CD4-positive, alpha-beta T cell (primary cell): ENCODE data around the gene HSD3B7. TPM values are rescaled to one million over a fixed set of nuclear protein-coding genes. Genes with fewer than 3 reads are reported as not detected.

ENCODE experiments used
- ATAC-seq: fragments of 200-7000 bp; cut with Tn5 transposase; one replicate; pipeline ENCODE4 v1.10.0; 2022; ENCODE audit warnings: mild to moderate bottlenecking; ENCODE audit not compliant: poor library complexity
- CTCF ChIA-PET: fragments of 350-600 bp; sonication (Branson Sonifier 250); formaldehyde crosslinking; loops from one replicate; lab custom pipeline; 2021; ENCODE audit warnings: antibody characterized with exemption, inconsistent platforms; lab: Charles Lee
- POLR2A ChIA-PET: fragments of 350-600 bp; sonication (Branson Sonifier 250); formaldehyde crosslinking; loops from one replicate; lab custom pipeline; 2021; ENCODE audit warnings: antibody characterized with exemption, inconsistent platforms; lab: Charles Lee
- DNase-seq, 14 experiments: peaks; one replicate each; pipeline ENCODE4 v3.0.0-alpha.2; 2013 to 2020; ENCODE audit warnings: mixed read lengths in 2 of 14
- H3K27ac ChIP-seq, 2 donors: one replicate each; pipeline versions ENCODE4 v1.5.1 to v1.7.0; 2013; ENCODE audit warnings: low read length in 2 of 2, low read depth in 1 of 2, mild to moderate bottlenecking in 1 of 2
- H3K27me3 ChIP-seq, 2 experiments: 1 replicate in 1 of 2; 2 replicates in 1 of 2; pipeline versions ENCODE4 v1.6.1 to v1.7.0; 2013; ENCODE audit warnings: low read length in 2 of 2, control low read depth in 1 of 2, mild to moderate bottlenecking in 1 of 2, moderate library complexity in 1 of 2; ENCODE audit not compliant: insufficient read depth in 2 of 2, control insufficient read depth in 1 of 2
- H3K36me3 ChIP-seq: one replicate; pipeline ENCODE4 v1.6.1; 2013; ENCODE audit warnings: low read length, control low read depth; ENCODE audit not compliant: insufficient read depth
- H3K4me1 ChIP-seq: one replicate; pipeline ENCODE4 v1.6.1; 2013; ENCODE audit warnings: low read length, control low read depth; ENCODE audit not compliant: insufficient read depth
- H3K4me3 ChIP-seq: one replicate; pipeline ENCODE4 v1.5.1; 2013; ENCODE audit warnings: mild to moderate bottlenecking, low read length, moderate library complexity
- H3K9me3 ChIP-seq, 2 experiments: 1 replicate in 1 of 2; 2 replicates in 1 of 2; pipeline versions ENCODE4 v1.6.1 to v1.7.0; 2013; ENCODE audit warnings: low read length in 2 of 2, mild to moderate bottlenecking in 2 of 2, control low read depth in 1 of 2, moderate library complexity in 1 of 2; ENCODE audit not compliant: control insufficient read depth in 1 of 2, insufficient read depth in 1 of 2
- H3K27ac Mint-ChIP-seq: one replicate; pipeline ENCODE4 v1.8.0; 2020; ENCODE audit warnings: mixed read lengths
- H3K27me3 Mint-ChIP-seq: one replicate; pipeline ENCODE4 v1.8.0; 2021; ENCODE audit warnings: mixed read lengths
- H3K36me3 Mint-ChIP-seq: one replicate; pipeline ENCODE4 v1.8.0; 2021; ENCODE audit warnings: low read depth, mixed read lengths
- H3K4me1 Mint-ChIP-seq: one replicate; pipeline ENCODE4 v1.8.0; 2021; ENCODE audit warnings: low read depth, mixed read lengths
- H3K4me3 Mint-ChIP-seq: one replicate; pipeline ENCODE4 v1.8.0; 2020; ENCODE audit warnings: mild to moderate bottlenecking, mixed read lengths
- H3K9me3 Mint-ChIP-seq: one replicate; pipeline ENCODE4 v1.8.0; 2020; ENCODE audit warnings: mixed read lengths
- intact Hi-C, 2 experiments: fragments of 100-400 bp; cut with DNase I in 1 of 2; cut with micrococcal nuclease in 1 of 2; formaldehyde crosslinking; loops; one replicate each; pipeline versions ENCODE4 v1.15.1 to v1.9.0; 2023 to 2025; cut with DNase I, micrococcal nuclease
- total RNA-seq, 174 experiments: library from RNA in 2 of 174; stranded (reverse) in 2 of 174; gene quantifications; one replicate each; pipeline ENCODE4 v1.2.3 and lab custom pipeline; 2021 to 2026
- TF ChIP-seq, protein P1 (sequence below): fragments of 200-600 bp; IDR thresholded peaks from one replicate; pipeline ENCODE4 v1.8.0; 2022; ENCODE audit warnings: antibody characterized with exemption, mild to moderate bottlenecking

The HSD3B7 gene
- total RNA-seq, 2 experiments from 2014 or later, result 0.11 TPM; not detected in 1

DNA sequence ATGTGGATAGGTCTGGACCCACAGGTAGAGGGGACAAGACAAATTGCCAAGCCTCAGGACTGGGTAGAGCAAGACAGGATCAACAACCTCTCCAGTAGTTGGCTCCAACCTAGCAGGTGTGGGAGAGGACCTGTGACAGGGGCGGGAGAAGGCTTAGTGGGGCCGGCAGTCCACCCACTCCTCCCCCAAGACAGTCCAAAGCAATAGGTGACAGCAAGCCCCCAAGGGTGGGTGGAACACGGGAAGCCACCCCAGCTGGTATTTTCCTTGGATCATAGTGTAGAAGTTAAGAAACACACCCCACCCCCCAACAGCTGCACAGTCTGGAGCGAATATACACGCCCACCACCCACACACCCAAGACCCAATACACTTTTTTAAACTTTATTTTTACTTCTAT lies 44.3 kb downstream of the HSD3B7 start:
- Mint-ChIP-seq H3K36me3 (peaks cover 13% of the 10 kb centered on the region), H3K27ac (no peak overlapping the region), H3K4me3 (no peak overlapping the region), H3K9me3 (no peaks in the 10 kb centered on the region), H3K27me3 (no peaks in the 10 kb centered on the region), H3K4me1 (peaks cover 19% of the 10 kb centered on the region)
- CTCF ChIA-PET, result no interaction called here
- DNase-seq, result no peak
- H3K9me3 ChIP-seq, result no peaks in the 10 kb centered on the region
- H3K4me1 ChIP-seq, result peaks cover 16% of the 10 kb centered on the region
- no peak overlapping the region for H3K27ac ChIP-seq
- ATAC-seq, result no peak
- intact Hi-C loops, result no loop called here
- H3K36me3 ChIP-seq, result no peaks in the 10 kb centered on the region
- TF ChIP-seq, protein P1, sequence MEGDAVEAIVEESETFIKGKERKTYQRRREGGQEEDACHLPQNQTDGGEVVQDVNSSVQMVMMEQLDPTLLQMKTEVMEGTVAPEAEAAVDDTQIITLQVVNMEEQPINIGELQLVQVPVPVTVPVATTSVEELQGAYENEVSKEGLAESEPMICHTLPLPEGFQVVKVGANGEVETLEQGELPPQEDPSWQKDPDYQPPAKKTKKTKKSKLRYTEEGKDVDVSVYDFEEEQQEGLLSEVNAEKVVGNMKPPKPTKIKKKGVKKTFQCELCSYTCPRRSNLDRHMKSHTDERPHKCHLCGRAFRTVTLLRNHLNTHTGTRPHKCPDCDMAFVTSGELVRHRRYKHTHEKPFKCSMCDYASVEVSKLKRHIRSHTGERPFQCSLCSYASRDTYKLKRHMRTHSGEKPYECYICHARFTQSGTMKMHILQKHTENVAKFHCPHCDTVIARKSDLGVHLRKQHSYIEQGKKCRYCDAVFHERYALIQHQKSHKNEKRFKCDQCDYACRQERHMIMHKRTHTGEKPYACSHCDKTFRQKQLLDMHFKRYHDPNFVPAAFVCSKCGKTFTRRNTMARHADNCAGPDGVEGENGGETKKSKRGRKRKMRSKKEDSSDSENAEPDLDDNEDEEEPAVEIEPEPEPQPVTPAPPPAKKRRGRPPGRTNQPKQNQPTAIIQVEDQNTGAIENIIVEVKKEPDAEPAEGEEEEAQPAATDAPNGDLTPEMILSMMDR, result no peak
- no peak overlapping the region for H3K4me3 ChIP-seq
- POLR2A ChIA-PET, result no interaction called here
- no peaks in the 10 kb centered on the region for H3K27me3 ChIP-seq

GRCh38 chr16:31031276-31031675 lies 46.3 kb downstream of the HSD3B7 start:
- peak overlapping the region; percentile 97 for H3K4me3 Mint-ChIP-seq
- ChIA-PET POLR2A (no interaction called here), CTCF (no interaction called here)
- H3K27ac ChIP-seq, result no peak overlapping the region
- no peak for ATAC-seq
- TF ChIP-seq, protein P1, result no peak
- no peaks in the 10 kb centered on the region for H3K27me3 Mint-ChIP-seq
- H3K27ac Mint-ChIP-seq, result peak overlapping the region; percentile 83
- no peaks in the 10 kb centered on the region for H3K9me3 ChIP-seq
- H3K36me3 Mint-ChIP-seq, result peaks cover 19% of the 10 kb centered on the region
- H3K4me1 Mint-ChIP-seq, result peaks cover 23% of the 10 kb centered on the region
- H3K27me3 ChIP-seq, result no peaks in the 10 kb centered on the region
- H3K36me3 ChIP-seq, result peaks cover 19% of the 10 kb centered on the region
- DNase-seq, result no peak
- H3K4me3 ChIP-seq, result no peak overlapping the region
- intact Hi-C loops, result loop anchor here in 1 of 2 experiments (2.0 to 5.0 kb wide), 2 partner anchors 106 to 151 kb away; partner anchors contain the start of gene FUS
- peaks cover 26% of the 10 kb centered on the region for H3K4me1 ChIP-seq
- H3K9me3 Mint-ChIP-seq, result no peaks in the 10 kb centered on the region

DNA sequence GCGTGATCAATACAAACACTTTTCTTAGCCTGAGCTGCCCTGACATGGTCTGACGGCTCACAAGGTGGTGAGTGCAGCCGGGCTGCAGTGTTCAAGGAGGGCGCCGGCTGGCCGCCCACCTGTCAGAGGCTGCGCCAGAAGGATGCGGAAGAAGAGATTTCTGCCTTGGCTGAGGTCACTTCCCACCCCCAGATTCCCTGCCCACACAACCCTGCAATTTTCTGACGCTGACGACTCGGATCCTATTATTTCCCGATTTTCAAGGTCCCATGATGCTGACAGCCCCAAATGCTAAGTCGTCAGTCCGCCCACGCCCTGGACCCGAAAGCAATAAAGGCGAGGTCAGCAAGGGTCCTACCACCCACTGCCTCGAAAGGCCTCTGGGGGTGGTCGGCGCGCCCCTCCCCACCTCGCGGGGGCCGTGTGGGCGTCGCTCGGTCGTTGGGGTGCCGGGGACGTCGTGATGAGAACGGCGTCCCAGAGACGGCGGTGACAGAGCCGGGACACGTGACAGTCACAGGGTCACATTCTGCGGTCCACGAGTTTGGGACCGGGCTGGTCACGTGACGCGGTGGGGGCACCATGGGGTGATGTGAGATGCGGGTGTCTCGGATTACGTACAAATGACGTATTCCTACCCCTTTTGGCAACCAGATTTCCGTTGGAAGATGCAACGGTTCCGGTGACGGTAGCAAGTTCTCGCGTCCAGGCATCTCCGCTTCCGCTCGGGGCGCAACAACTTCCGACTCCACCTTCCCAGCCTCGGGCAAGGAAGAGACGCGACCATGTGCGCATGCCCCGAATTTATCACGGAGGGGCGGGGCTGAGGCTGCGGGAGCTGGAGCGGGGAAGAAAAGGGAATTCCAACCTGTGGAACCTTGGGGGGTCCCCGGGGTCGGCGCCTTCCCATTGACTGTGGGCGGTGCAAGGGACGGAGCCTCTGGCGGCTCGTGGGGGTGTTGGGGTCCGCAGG lies 48.0 kb downstream of the HSD3B7 start, which contains the start of gene STX4:
STX4 (plus strand) TSS at position 823 of the 973 bp plus-strand sequence. CDS start 248 bp downstream, outside the sequence.
- intact Hi-C loops, result loop anchor here (1.0 to 5.0 kb wide), 7 partner anchors 40 to 149 kb away; partner anchors contain the start of genes FBXL19 (in 1 of the 2), FUS (in 1 of the 2), HSD3B7 (in 1 of the 2) and SETD1A (in 1 of the 2)
- Mint-ChIP-seq H3K27ac (peak within 1 kb of the TSS; percentile 83), H3K4me1 (peaks cover 27% of the 10 kb centered on the region), H3K4me3 (peak within 1 kb of the TSS; percentile 97), H3K9me3 (no peaks in the 10 kb centered on the region), H3K27me3 (no peaks in the 10 kb centered on the region), H3K36me3 (peaks cover 30% of the 10 kb centered on the region)
- Histone ChIP-seq H3K9me3 (no peaks in the 10 kb centered on the region), H3K4me1 (peaks cover 26% of the 10 kb centered on the region), H3K36me3 (peaks cover 27% of the 10 kb centered on the region), H3K27ac (peak within 1 kb of the TSS; percentile 93 to 96), H3K27me3 (no peaks in the 10 kb centered on the region), H3K4me3 (peak within 1 kb of the TSS; percentile 95)
- ATAC-seq (peak; percentile 81), DNase-seq (peak; percentile 93 to 100 (median 96))
- ChIA-PET POLR2A (interaction anchor here (0.6 to 4.7 kb wide), 8 partner anchors 33 to 427 kb away, joined by 3 to 41 read pairs (median 4); partner anchors contain the start of genes ARMC5, FUS, KAT8 and ZNF646), CTCF (interaction anchor here (1.0 to 1.8 kb wide), 4 partner anchors 41 to 63 kb away, joined by 3 to 5 read pairs (median 4); partner anchors contain the start of genes HSD3B7, ZNF646 and ZNF668)
- TF ChIP-seq, protein P1, result no peak
